Tibial nerve (tissue), 4 donors: ENCODE data around the gene USP25. TPM values are rescaled to one million over a fixed set of nuclear protein-coding genes. Genes with fewer than 3 reads are reported as not detected.

ENCODE experiments used
- DNase-seq, 2 donors: peaks; one replicate each; pipeline ENCODE4 v3.0.0-alpha.2; 2019; ENCODE audit warnings: low spot score in 2 of 2
- H3K27ac ChIP-seq, 4 donors: fragments of 200-600 bp; sonication (generic) in 3 of 4; one replicate each; pipeline ENCODE4 v1.5.1; 2017 to 2019; ENCODE audit warnings: mild to moderate bottlenecking in 1 of 4
- H3K27me3 ChIP-seq, 2 donors: fragments of 200-600 bp; sonication (generic) in 1 of 2; one replicate each; pipeline versions ENCODE4 v1.5.1 to v1.6.0; 2017 to 2019
- H3K36me3 ChIP-seq, 3 donors: fragments of 200-600 bp; sonication (generic); one replicate each; pipeline ENCODE4 v1.5.1; 2018 to 2019
- H3K4me1 ChIP-seq, 4 donors: fragments of 200-600 bp; sonication (generic) in 3 of 4; one replicate each; pipeline ENCODE4 v1.5.1; 2017 to 2019
- H3K4me3 ChIP-seq, 4 donors: fragments of 200-600 bp; sonication (generic) in 3 of 4; one replicate each; pipeline ENCODE4 v1.5.1; 2017 to 2019; ENCODE audit warnings: mild to moderate bottlenecking in 1 of 4, moderate library complexity in 1 of 4
- H3K9me3 ChIP-seq, 4 donors: fragments of 200-600 bp; sonication (generic) in 3 of 4; one replicate each; pipeline ENCODE4 v1.5.1; 2017 to 2019
- CTCF ChIP-seq, 5 experiments: fragments of 200-600 bp in 3 of 5; fragments of 450-650 bp in 2 of 5; sonication (generic) in 3 of 5; IDR thresholded peaks; one replicate each; pipeline ENCODE4 v1.5.1; 2016 to 2019; ENCODE audit warnings: antibody characterized with exemption in 5 of 5, mild to moderate bottlenecking in 3 of 5, moderate library complexity in 2 of 5
- EP300 ChIP-seq, 2 donors: sonication (generic); formaldehyde crosslinking; IDR thresholded peaks; one replicate each; pipeline ENCODE4 v1.6.1; 2017; ENCODE audit warnings: antibody characterized with exemption in 2 of 2, mild to moderate bottlenecking in 1 of 2
- POLR2A ChIP-seq, 2 donors: fragments of 450-650 bp; IDR thresholded peaks; one replicate each; pipeline ENCODE4 v1.6.1; 2017; ENCODE audit warnings: antibody characterized with exemption in 2 of 2, mild to moderate bottlenecking in 2 of 2, moderate library complexity in 2 of 2
- WGBS, 2 donors: methylation state at CpG; one replicate each; pipeline ENCODE4 v1.1.5; 2018; 5-methylcytosine and 5-hydroxymethylcytosine counted together
- total RNA-seq, 4 donors: library from RNA; depleted of rRNA; stranded (reverse); fragments of >200 nt; gene quantifications; one replicate each; pipeline ENCODE4 v1.1.0, GENCODE V29; 2016

Gene USP25
- total RNA-seq, 4 donors from 2014 or later = 59.6 to 79.8 (median 69.9) TPM

- H3K9me3 ChIP-seq = no peaks in the 10 kb centered on the region
- 65 to 69% methylated on average over 3 of the region's 3 CpGs for WGBS, 2 donors
- peaks cover 0 to 4% (median 0%) of the 10 kb centered on the region in 4 donors for H3K4me1 ChIP-seq
Observed at GRCh38 chr21:15687208-15687607, 42.6 kb upstream of the USP25 start.

GRCh38 chr21:15688016-15688415 lies 41.8 kb upstream of the USP25 start:
- Histone ChIP-seq H3K36me3 (no peaks in the 10 kb centered on the region), H3K4me3 (no peak overlapping the region), H3K4me1 (peaks cover 0 to 2% (median 0%) of the 10 kb centered on the region in 4 donors), H3K9me3 (no peaks in the 10 kb centered on the region), H3K27me3 (no peaks in the 10 kb centered on the region), H3K27ac (no peak overlapping the region)
- 56 to 62% methylated on average over 3 of the region's 3 CpGs for WGBS, 2 donors
- no peak for DNase-seq
- TF ChIP-seq EP300 (IDR thresholded peaks at IDR 0.05) (no peak), CTCF (IDR thresholded peaks at IDR 0.05) (no peak), POLR2A (IDR thresholded peaks at IDR 0.05) (no peak)

More at GRCh38 chr21:15687208-15687607, 42.6 kb upstream of the USP25 start:
- no peaks in the 10 kb centered on the region for H3K36me3 ChIP-seq
- no peak overlapping the region for H3K27ac ChIP-seq
- no peak overlapping the region for H3K4me3 ChIP-seq
- TF ChIP-seq EP300 (IDR thresholded peaks at IDR 0.05) = no peak
- no peak for TF ChIP-seq POLR2A (IDR thresholded peaks at IDR 0.05)
- TF ChIP-seq CTCF (IDR thresholded peaks at IDR 0.05) = no peak
- no peak for DNase-seq
- no peaks in the 10 kb centered on the region for H3K27me3 ChIP-seq

GRCh38 chr21:15688809-15689208 lies 41.0 kb upstream of the USP25 start:
- Histone ChIP-seq H3K27ac (no peak overlapping the region), H3K27me3 (no peaks in the 10 kb centered on the region), H3K4me3 (no peak overlapping the region), H3K36me3 (no peaks in the 10 kb centered on the region), H3K4me1 (no peaks in the 10 kb centered on the region), H3K9me3 (no peaks in the 10 kb centered on the region)
- no peak for DNase-seq
- no peak for TF ChIP-seq CTCF (IDR thresholded peaks at IDR 0.05)
- no peak for TF ChIP-seq POLR2A (IDR thresholded peaks at IDR 0.05)
- 58 to 74% methylated on average over 2 of the region's 2 CpGs for WGBS, 2 donors

GRCh38 chr21:15692711-15693110 lies 37.1 kb upstream of the USP25 start:
- H3K36me3 ChIP-seq = no peaks in the 10 kb centered on the region
- H3K4me3 ChIP-seq = no peak overlapping the region
- DNase-seq = no peak
- H3K27me3 ChIP-seq = no peaks in the 10 kb centered on the region
- TF ChIP-seq CTCF (IDR thresholded peaks at IDR 0.05) (no peak), POLR2A (IDR thresholded peaks at IDR 0.05) (no peak), EP300 (IDR thresholded peaks at IDR 0.05) (no peak)
- no peaks in the 10 kb centered on the region for H3K4me1 ChIP-seq
- no peaks in the 10 kb centered on the region for H3K9me3 ChIP-seq
- no peak overlapping the region for H3K27ac ChIP-seq
- 86 to 90% methylated on average over 2 of the region's 2 CpGs for WGBS, 2 donors

- 94 to 97% methylated on average over 1 of the region's 1 CpG for WGBS, 2 donors
- H3K4me1 ChIP-seq = no peaks in the 10 kb centered on the region
Observed at GRCh38 chr21:15695241-15695640, 34.5 kb upstream of the USP25 start.

More at GRCh38 chr21:15695241-15695640, 34.5 kb upstream of the USP25 start:
- no peak overlapping the region for H3K27ac ChIP-seq
- TF ChIP-seq POLR2A (IDR thresholded peaks at IDR 0.05) (no peak), CTCF (IDR thresholded peaks at IDR 0.05) (no peak), EP300 (IDR thresholded peaks at IDR 0.05) (no peak)
- no peaks in the 10 kb centered on the region for H3K36me3 ChIP-seq
- DNase-seq = no peak
- no peaks in the 10 kb centered on the region for H3K9me3 ChIP-seq
- no peak overlapping the region for H3K4me3 ChIP-seq
- no peaks in the 10 kb centered on the region for H3K27me3 ChIP-seq
